ENCODE measurements around the gene CREB3. TPM values are rescaled to one million over a fixed set of nuclear protein-coding genes. Genes with fewer than 3 reads are reported as not detected.

The CREB3 gene
- total and polyA plus RNA-seq, 2 experiments from 2014 or later = 20.3 to 32.4 TPM

DNA sequence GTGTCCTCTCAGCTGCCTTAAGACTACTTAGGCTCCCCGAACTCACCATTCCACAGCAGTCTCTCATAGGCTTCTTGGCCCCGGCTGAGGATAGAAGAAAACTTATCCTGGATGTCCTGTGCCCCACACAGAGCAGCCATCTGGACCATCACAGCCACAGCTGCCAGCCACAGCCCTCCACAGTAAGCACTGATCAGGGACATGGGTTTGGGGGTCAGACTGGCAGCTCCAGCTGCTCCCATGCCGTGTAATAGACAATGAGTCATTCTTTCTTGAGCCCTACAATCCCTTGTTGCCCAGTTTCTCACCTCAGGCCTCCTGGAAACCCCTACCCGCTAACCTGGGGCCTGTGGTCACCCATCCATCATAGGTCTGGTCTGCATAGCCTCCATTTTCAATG, 5.7 kb downstream of the CREB3 start:
- no peak overlapping the region for H3K4me3 Mint-ChIP-seq
- Histone ChIP-seq H4K20me1 (replicated peaks; ENCODE audit: insufficient read depth) (peaks cover 26% of the 10 kb centered on the region), H3K27me3 (ENCODE audit: insufficient read depth) (no peaks in the 10 kb centered on the region), H3K27ac (ENCODE audit: low read depth) (no peak overlapping the region), H3K4me1 (ENCODE audit: insufficient read depth) (no peaks in the 10 kb centered on the region), H3K4me2 (no peak overlapping the region), H3K9me2 (ENCODE audit: insufficient read depth) (no peaks in the 10 kb centered on the region), H3K79me2 (replicated peaks; ENCODE audit: insufficient read depth) (peaks cover 10% of the 10 kb centered on the region; the same call in 1 of the 2 replicates), H3F3A (replicated peaks; ENCODE audit: low read depth) (peaks cover 11% of the 10 kb centered on the region; the same call in 1 of the 2 replicates), H3K4me3 (no peak overlapping the region), H2AFZ (no peak overlapping the region), H3K36me3 (ENCODE audit: insufficient read depth) (peaks cover 43% of the 10 kb centered on the region)
- peaks cover 85% of the 10 kb centered on the region for H3K36me3 Mint-ChIP-seq (ENCODE audit: low read depth)
- peaks cover 1% of the 10 kb centered on the region for H3K27me3 Mint-ChIP-seq (ENCODE audit: insufficient read depth, low read depth, poor library complexity)
- H3K4me1 Mint-ChIP-seq = peaks cover 3% of the 10 kb centered on the region
- ATAC-seq (no peak), DNase-seq (ENCODE audit: low spot score) (no peak)
- no peaks in the 10 kb centered on the region; the same call in 2 of the 3 replicates for H3K9me3 Mint-ChIP-seq
- no peak overlapping the region for H3K27ac Mint-ChIP-seq
- no peak for TF ChIP-seq POLR2AphosphoS5 (IDR thresholded peaks at IDR 0.05; ENCODE audit: low read depth)

DNA sequence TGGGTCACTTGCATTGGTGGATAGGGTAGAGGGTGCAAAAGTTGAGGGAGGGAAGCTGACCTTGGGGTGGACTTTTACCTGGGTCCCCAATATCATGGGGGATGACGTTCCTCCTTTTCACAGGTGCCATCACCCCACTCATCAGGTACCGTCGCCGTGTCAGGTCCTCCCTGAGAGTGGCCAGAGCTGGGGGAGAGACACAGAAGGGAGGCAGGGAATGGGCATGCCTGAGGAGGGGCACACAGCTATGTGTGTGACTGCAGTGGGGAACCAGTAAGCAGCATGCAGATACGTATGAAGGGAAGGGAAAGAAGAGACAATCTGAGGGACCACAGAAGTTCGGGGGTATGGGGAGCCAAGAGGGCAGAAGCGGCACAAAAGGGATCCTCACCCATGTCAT, 6.5 kb downstream of the CREB3 start:
- Histone ChIP-seq H3K27ac (ENCODE audit: low read depth) (no peak overlapping the region), H3K4me3 (no peak overlapping the region), H3K9me2 (ENCODE audit: insufficient read depth) (no peaks in the 10 kb centered on the region), H3F3A (replicated peaks; ENCODE audit: low read depth) (peaks cover 11% of the 10 kb centered on the region; the same call in 1 of the 2 replicates), H3K4me2 (no peak overlapping the region), H3K36me3 (ENCODE audit: insufficient read depth) (peaks cover 46% of the 10 kb centered on the region), H3K4me1 (ENCODE audit: insufficient read depth) (no peaks in the 10 kb centered on the region), H3K79me2 (replicated peaks; ENCODE audit: insufficient read depth) (0 out of 2 replicates have a peak, but pooled peaks cover 5% of the 10 kb centered on the region), H4K20me1 (replicated peaks; ENCODE audit: insufficient read depth) (peaks cover 21% of the 10 kb centered on the region), H2AFZ (no peak overlapping the region), H3K27me3 (ENCODE audit: insufficient read depth) (no peaks in the 10 kb centered on the region)
- Mint-ChIP-seq H3K36me3 (ENCODE audit: low read depth) (peaks cover 93% of the 10 kb centered on the region), H3K4me3 (no peak overlapping the region), H3K4me1 (no peaks in the 10 kb centered on the region; the same call in 2 of the 3 replicates), H3K27me3 (ENCODE audit: insufficient read depth, low read depth, poor library complexity) (no peaks in the 10 kb centered on the region), H3K27ac (no peak overlapping the region), H3K9me3 (no peaks in the 10 kb centered on the region; the same call in 2 of the 3 replicates)
- ATAC-seq (no peak), DNase-seq (ENCODE audit: low spot score) (no peak)
- TF ChIP-seq NANOG (IDR thresholded peaks at IDR 0.05; ENCODE audit: borderline replicate concordance) (no peak), EZH2 (IDR thresholded peaks at IDR 0.05; ENCODE audit: low read depth, unreplicated experiment) (no peak), CREB1 (CRISPR knock-in tag; IDR thresholded peaks at IDR 0.05; ENCODE audit: low read depth) (no peak), EZH2phosphoT487 (IDR thresholded peaks at IDR 0.05; ENCODE audit: unreplicated experiment) (no peak), REST (IDR thresholded peaks at IDR 0.05; ENCODE audit: unreplicated experiment) (no peak), JUNB (IDR thresholded peaks at IDR 0.05; ENCODE audit: unreplicated experiment) (no peak), ZNF331 (CRISPR knock-in tag; IDR thresholded peaks at IDR 0.05; ENCODE audit: low read depth) (no peak), POLR2AphosphoS5 (IDR thresholded peaks at IDR 0.05; ENCODE audit: low read depth) (no peak), ZNF114 (CRISPR knock-in tag; IDR thresholded peaks at IDR 0.05) (no peak), STAT1 (IDR thresholded peaks at IDR 0.05; ENCODE audit: unreplicated experiment) (no peak)
- TF ChIP-seq, protein P1, sequence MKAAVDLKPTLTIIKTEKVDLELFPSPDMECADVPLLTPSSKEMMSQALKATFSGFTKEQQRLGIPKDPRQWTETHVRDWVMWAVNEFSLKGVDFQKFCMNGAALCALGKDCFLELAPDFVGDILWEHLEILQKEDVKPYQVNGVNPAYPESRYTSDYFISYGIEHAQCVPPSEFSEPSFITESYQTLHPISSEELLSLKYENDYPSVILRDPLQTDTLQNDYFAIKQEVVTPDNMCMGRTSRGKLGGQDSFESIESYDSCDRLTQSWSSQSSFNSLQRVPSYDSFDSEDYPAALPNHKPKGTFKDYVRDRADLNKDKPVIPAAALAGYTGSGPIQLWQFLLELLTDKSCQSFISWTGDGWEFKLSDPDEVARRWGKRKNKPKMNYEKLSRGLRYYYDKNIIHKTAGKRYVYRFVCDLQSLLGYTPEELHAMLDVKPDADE (IDR thresholded peaks at IDR 0.05) = no peak
- TF ChIP-seq, protein P2, sequence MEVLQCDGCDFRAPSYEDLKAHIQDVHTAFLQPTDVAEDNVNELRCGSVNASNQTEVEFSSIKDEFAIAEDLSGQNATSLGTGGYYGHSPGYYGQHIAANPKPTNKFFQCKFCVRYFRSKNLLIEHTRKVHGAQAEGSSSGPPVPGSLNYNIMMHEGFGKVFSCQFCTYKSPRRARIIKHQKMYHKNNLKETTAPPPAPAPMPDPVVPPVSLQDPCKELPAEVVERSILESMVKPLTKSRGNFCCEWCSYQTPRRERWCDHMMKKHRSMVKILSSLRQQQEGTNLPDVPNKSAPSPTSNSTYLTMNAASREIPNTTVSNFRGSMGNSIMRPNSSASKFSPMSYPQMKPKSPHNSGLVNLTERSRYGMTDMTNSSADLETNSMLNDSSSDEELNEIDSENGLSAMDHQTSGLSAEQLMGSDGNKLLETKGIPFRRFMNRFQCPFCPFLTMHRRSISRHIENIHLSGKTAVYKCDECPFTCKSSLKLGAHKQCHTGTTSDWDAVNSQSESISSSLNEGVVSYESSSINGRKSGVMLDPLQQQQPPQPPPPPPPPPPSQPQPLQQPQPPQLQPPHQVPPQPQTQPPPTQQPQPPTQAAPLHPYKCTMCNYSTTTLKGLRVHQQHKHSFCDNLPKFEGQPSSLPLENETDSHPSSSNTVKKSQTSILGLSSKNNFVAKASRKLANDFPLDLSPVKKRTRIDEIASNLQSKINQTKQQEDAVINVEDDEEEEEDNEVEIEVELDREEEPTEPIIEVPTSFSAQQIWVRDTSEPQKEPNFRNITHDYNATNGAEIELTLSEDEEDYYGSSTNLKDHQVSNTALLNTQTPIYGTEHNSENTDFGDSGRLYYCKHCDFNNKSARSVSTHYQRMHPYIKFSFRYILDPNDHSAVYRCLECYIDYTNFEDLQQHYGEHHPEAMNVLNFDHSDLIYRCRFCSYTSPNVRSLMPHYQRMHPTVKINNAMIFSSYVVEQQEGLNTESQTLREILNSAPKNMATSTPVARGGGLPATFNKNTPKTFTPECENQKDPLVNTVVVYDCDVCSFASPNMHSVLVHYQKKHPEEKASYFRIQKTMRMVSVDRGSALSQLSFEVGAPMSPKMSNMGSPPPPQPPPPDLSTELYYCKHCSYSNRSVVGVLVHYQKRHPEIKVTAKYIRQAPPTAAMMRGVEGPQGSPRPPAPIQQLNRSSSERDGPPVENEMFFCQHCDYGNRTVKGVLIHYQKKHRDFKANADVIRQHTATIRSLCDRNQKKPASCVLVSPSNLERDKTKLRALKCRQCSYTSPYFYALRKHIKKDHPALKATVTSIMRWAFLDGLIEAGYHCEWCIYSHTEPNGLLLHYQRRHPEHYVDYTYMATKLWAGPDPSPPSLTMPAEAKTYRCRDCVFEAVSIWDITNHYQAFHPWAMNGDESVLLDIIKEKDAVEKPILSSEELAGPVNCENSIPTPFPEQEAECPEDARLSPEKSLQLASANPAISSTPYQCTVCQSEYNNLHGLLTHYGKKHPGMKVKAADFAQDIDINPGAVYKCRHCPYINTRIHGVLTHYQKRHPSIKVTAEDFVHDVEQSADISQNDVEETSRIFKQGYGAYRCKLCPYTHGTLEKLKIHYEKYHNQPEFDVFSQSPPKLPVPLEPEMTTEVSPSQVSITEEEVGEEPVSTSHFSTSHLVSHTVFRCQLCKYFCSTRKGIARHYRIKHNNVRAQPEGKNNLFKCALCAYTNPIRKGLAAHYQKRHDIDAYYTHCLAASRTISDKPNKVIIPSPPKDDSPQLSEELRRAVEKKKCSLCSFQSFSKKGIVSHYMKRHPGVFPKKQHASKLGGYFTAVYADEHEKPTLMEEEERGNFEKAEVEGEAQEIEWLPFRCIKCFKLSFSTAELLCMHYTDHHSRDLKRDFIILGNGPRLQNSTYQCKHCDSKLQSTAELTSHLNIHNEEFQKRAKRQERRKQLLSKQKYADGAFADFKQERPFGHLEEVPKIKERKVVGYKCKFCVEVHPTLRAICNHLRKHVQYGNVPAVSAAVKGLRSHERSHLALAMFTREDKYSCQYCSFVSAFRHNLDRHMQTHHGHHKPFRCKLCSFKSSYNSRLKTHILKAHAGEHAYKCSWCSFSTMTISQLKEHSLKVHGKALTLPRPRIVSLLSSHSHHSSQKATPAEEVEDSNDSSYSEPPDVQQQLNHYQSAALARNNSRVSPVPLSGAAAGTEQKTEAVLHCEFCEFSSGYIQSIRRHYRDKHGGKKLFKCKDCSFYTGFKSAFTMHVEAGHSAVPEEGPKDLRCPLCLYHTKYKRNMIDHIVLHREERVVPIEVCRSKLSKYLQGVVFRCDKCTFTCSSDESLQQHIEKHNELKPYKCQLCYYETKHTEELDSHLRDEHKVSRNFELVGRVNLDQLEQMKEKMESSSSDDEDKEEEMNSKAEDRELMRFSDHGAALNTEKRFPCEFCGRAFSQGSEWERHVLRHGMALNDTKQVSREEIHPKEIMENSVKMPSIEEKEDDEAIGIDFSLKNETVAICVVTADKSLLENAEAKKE (CRISPR knock-in tag; IDR thresholded peaks at IDR 0.05) = no peak
